SK-N-DZ (cell line): ENCODE measurements around the gene CDC42BPB.

ENCODE experiments used
- DNase-seq: peaks from one replicate; pipeline ENCODE4 v3.0.0-alpha.2; 2015; ENCODE audit warnings: low spot score

Gene CDC42BPB

DNA sequence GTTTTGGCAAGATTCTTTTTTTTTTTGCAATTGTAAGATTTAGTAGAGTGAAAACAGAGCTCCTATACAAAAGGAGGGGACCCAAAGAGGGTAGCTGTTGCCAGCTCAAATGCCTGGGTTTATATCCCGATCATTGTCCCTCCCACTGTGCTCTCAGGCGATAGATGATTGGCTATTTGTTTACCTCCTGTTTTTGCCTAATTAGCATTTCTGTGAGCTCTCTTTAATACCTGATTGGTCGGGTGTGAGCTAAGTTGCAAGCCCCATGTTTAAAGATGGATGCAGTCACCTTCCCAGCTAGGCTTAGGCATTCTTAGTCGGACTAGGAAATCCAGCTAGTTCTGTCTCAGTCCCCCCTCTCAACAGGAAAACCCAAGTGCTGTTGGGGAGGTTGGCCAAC, 39.0 kb upstream of the CDC42BPB start:
- DNase-seq: no peak

DNA sequence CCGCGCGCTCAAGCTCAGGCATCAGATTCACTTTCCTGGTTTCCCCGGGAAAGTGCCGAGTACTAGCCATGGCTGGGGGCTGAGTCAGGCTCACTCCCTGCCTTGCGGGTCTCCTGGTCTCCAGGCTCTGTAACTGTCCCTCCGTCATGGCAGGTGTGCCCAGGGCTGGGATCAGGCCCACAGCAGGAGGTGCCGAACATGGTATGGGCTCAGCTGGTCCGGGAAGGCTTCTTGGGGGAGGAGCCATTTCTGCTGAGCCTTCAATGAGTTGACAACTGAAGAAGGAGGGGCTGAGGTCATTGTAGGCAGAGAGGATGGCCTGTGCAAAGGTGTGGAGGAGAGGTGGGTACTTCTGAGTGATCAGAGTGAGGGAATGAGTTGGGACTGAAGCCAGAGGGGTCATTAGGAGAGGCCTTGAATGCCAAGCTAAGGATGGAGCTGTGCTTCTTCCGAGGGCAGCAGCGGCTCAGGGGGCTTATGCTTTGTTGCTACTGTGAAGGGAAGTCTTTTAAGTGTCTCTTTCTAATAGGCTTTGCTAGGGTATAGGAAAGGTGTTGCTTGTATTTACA, 37.9 kb upstream of the CDC42BPB start:
- no peak for DNase-seq

DNA sequence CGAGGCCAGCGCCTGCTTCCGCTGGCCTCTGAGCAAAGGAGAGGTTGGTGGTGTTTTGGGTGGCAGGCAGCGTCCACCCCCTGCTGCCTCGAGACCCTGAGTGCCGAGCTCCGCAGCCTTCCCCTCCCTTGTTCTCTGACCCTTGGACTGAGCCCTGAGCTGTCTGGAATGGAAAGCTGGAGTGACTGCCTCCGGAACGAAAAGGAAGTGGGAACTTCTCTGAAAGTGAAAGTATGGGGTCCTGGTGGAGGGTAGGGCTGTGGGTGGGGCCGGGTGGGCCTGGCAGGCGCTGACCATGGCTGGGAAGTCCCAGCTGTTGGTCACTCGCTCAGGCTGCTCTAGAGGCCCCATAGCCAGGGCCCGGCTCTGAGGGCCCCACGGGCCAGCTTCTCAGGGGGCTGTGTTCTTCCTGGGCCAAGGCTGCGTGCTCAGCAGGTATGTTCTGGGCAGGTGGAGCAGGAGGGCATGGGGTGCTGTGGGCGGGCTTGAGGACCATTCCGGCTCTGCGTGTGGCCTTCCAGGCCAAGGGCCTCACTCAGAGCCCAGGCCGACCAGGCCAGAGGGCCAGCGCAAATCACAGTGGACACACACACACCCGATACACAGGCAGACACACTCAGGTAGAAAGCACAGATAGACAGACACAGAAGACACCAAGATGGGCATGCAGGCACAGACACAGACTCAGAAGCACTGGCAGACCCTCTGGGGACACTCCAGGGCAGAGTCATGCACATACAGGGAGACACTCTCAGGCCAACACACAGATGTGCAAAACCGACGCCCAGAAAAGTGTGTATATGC, 37.3 kb upstream of the CDC42BPB start, which contains the start of gene EXOC3L4:
Gene EXOC3L4, plus strand, starts transcription at position 320 of the 804 bp plus-strand sequence. CDS start 5,495 bp downstream, outside the sequence.
- no peak for DNase-seq

DNA sequence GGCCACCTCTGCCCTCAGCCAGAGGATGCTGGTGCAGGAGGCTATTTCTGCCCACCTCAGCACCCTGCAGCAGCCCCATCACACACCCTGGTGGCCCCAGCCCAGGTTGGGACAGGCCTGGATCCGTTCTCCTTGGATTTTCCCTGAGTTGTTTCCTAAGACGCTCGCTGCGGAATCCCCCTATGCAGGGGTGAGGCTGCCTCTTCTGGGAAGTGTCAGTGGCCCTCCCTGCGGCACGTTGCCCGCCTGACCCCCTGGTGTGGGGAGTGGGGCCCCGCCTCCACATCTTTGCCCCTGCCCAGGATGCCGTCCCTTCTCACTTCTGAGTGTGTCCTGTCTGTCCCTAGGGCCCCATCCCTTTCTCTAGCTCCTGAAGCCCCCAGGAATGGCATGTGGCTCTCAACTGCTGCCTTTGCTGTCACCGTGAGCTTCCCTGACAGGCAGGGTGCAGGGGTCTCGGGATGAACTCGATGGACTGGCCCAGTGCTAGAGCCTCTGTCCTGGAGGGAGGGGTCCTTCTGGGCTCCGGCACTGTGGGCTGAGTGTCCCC, 36.6 kb upstream of the CDC42BPB start:
- no peak for DNase-seq

DNA sequence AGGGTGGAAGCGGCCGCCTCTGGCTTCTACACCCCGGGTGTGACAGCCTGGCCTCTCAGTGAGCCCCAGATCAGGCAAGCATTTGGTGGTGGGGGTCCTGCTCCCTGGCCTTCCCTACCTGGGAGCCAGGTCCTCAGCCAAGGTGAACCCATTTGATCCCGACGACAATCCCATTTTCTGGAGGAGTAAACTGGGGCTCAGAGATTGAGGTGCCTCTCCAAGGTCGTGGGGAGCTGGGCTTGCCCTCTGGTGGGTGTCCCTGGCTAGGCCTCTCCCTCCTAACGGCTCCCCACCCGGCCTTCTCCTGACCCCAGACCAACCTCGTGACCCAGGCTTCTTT, 34.5 kb upstream of the CDC42BPB start:
- no peak for DNase-seq

DNA sequence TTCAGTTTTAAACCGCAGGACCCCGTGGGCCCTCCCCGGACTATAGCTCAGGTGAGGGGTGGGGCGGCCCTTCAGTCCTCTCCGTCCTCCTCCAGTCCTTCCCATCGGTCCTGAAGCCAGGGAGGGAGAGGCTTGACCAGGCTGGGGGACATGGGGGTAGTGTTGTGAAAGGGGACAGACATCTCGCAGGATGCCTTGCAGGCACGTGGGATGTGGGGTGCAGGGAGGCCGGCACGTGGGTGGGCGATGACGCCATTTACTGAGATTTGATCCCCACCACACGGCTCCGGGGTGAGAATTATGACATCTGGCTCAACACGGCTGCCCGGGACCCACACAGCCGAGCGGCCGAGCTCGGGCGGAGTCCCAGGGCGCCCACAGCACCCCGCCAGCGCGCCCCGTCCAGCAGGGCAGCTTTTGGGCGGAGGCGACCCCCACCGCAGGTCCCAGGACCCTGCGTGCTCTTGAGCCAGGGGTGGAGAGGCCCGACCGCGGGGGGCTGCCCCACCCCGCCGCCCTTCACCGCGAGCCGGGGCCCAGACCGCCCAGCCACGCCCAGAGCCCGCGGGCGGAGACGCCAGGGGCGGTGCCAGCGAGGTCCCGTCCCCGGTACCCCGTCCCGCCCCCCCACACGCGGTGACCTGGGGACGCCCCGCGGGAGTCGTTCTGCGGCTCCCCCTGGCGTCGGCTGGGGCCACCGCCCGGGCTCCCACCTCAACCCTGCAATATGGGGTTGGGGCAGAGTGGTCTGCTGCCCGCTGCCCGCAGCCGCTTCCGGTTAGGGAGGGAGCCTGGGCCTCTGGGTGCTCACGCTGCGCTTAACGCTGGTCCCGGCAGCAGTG, 33.9 kb upstream of the CDC42BPB start:
- no peak for DNase-seq

DNA sequence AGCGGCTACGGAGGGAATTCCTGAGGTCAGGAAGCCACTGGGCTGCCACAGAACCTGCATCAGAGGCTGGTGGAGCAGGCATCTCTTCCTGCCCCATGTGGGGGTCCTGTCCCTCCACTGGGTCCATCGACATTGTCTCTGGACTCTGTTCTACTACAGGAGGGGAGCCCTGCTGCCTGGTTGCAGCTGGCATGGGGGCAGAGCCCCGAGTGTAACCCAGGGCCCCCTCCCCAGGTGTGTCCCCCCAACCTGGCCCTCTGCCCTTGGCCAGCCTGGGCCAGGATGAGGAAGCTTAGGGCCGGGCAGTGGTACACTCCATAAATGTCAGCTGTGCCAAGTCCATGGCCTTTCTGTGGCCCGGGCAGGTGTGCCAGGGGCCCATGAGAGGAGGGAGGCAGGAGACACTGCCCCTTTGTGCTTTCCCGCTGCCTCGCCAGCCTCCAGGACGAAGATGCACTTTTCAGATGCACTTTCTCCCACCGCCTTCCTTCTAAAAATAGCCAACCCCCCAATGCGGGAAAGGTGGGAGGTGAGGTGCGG, 33.2 kb upstream of the CDC42BPB start:
- DNase-seq: no peak

DNA sequence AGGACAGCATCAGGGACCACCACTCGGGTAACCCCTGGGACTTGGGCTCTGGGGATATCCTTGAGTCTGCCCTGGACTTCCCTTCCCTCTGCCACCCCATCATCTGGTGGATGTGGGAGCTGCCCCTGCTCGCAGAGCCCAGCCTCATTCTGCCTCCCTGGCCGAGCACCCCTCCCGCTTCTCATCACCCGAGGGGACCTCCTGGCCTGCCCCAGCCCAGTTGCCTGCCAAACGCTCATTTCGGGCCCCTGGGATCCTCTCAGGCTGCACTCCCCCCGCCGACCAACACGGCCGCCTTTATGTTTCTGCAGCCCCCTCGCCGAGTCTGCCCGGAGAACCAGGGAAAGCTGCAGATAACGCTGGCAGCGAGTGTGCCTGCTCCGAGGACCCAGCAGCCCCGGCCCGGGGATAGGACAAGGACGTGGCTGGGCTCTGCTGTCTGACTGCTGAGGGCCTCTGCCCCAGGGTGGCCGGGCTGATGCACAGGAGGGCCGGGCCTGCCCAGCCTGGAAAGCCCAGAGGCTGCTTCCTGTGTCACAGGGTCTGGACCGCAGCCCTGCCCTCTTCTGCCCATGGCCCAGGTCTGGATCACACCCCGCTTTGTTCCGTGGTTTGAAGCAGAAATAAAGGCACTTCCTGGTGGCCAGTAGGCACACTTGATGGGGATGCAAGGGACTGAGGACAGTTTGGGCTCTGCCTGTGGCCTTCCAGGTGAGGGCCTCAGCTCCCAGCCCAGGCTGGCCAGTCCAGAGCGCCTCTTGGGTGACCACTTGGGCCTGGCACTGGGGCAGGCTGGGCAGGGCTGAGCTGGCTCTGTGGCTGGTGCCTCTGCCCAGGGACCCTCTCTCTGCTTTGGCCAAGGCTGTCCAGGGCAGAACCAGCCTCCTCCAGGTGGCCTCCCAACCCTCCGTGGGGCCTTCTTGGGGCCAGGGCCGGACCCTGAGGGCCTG, 32.3 kb upstream of the CDC42BPB start:
- DNase-seq: no peak

DNA sequence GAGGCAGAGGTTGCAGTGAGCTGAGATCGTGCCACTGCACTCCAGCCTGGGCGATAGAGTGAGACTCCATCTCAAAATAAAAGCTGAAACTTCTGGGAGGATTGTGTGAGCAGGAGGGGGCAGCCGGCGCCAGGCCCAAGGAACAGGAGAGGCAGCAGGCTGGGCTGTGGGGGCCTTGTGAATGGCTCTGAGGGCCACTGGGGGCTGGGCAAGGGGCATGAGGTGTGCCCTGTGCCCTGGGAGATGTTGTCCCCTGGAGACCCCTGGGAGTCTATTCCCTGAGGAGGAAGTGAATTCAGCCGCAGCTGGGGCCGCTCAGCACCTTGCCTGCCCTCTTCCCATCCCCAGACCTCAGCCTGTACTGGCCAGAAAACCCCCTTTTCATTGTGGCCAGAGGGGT, 31.6 kb upstream of the CDC42BPB start:
- no peak for DNase-seq

DNA sequence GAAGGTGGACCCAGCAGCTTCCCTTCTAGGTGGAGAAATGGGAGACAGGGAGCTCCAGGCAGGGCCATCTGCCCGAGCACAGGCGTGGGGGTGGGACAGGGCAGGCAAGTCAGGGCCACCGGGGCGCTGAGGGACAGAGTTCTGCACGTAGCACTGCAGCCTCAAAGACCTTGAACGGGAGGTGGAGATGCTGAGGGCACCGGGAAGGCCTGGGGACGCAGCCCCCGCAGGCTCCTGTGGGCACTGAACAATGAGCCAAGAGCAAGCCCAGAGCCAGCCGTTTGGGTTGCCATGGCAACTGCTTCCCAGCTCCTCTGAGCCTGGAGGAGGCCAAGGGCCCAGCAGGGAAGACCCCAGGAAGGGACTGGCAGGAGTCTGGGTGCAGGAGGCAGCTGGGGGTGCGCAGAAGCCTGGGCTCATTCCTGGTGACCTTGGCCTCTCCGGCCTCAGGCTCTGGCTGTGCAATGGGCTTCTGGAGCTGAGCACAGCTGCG, 30.0 kb upstream of the CDC42BPB start:
- DNase-seq: no peak

DNA sequence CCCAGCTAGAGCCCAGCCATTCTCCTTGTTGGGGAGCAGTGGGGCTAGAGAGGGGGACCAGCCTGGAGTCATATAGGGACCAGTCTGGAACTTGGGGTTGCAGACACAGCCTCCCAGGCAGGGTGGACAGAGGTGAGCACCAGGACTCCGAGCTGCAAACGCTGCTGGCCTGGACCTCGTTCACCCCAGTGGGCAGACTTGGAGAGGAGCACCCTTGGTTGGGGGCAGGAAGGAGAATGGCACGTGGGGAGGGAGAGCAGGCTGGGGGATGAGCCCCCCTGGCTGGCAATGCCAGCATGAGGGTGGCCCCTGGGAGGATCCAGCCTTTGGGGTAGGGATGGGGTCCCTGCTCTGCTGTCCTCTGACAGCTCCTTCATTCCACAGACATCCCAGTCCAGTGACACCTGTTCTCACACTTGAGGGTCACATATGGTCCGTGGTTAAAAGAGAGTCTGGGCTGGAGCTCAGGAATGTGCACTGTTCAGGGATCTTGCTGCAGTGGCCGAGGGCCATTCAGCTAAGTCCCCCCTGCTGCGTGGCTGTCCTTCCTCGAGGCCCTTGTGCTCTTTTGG, 29.5 kb upstream of the CDC42BPB start:
- no peak for DNase-seq

DNA sequence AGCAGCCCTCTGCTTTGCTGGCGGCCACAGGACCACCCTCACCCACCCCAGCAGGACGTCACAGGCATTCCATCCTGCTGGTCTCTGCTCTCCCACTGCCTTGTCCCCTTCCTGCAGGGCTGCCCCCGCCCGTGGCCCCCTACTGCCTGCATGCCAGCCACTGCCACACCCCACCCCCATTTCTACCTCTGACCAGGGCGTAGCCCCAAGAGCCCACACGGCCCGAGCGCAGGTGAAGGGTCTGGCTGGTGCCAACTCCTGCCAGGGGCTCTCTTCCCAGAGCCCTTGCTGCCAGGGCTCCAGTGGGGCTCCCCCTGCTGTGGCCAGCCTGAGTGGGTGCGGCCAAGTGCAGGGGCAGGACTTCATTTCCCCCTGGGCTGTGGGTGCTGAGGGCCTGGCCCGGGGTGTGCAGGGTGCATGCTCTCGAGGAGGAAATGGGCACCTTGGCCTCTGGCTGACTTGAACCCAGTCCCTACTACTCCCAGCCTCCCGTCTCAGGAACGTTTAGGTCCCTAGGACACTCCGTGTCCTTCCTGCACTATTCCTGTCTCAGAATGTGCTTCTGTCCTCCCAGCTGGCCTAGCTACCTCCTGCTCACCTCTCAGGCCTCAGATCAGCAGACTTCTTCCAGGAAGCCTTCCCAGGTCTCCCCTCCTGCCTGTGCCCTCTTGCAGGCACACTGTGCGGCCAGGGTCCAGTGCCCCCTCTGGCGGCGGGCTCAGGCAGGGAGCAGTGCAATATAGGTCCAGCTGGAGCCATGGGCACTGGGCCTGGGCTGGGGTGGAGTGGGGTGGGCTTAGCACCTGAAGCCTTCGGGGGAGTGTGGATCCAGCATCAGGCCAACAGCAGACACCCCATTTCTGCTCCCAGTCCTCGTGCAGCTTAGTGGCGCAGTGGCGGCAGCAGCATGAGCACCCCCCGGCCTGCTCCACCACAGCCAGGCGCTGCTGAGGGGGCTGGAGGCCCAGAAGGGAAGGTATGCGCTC, 28.1 kb upstream of the CDC42BPB start:
- no peak for DNase-seq

DNA sequence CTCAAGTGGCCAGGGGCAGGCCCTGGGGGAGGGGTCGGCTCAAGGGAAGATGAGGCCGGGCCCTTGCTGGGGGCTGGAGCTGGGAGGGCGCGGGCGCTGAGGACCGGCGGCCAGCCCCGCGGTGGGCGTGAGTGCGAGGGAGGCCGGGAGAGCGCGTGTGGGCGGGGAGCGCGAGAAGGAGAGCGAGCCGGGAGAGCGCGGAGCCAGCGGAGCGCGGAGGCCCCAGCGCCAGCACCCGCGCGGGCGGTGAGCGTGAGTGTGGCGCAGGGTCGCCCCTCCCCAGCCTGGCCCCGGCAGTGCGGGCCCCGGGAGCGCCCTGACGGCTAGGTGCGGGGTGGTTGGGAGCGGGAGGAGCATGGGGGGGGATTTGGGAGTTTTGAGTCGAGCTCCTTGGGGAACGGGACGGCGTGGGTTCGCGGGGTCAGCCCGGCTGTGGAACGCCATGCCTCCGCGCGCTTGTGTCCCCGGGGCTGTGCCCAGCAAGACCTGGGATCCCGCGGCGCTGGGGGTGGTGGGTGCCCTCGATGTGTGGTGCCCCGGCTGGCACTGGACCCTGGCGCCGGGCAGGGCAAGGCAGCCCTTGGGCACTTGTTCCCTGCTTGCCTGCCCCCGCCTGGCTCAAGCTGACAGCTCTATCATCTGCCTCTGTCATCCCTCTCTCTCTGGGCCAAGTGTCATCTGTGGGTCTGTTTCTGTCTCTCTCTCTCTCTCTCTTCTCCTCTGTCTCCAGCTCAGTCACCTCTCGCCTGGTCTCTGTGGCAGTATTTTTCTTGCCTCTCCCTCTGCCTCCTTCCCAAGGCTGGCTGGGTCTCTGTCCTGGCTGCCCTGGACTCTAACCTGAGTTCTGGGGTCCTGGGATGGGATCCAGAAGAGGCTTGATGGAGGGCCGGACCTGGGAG, 26.9 kb upstream of the CDC42BPB start, which contains the start of gene LBHD2:
Gene LBHD2, plus strand, starts transcription at position 190 of the 899 bp plus-strand sequence. CDS start 1,803 bp downstream, outside the sequence.
- no peak for DNase-seq

DNA sequence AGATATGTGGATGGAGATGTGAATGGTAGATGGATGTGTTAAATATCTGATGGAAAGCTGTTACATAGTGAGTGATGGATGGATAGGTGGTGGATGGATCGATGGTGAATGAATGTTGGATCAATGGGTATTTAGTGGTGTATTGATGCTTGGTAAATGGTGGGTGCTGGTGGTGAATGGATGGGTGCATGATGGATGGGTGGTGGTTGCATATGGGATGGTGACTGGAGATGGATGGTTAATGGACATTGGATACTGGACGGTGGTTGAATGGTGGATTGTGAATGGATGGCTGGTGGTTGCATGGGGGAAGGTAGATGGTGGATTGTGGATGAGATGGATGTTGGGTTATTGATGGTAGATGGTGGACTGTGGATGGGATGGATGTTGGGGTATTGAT, 24.6 kb upstream of the CDC42BPB start:
- no peak for DNase-seq

DNA sequence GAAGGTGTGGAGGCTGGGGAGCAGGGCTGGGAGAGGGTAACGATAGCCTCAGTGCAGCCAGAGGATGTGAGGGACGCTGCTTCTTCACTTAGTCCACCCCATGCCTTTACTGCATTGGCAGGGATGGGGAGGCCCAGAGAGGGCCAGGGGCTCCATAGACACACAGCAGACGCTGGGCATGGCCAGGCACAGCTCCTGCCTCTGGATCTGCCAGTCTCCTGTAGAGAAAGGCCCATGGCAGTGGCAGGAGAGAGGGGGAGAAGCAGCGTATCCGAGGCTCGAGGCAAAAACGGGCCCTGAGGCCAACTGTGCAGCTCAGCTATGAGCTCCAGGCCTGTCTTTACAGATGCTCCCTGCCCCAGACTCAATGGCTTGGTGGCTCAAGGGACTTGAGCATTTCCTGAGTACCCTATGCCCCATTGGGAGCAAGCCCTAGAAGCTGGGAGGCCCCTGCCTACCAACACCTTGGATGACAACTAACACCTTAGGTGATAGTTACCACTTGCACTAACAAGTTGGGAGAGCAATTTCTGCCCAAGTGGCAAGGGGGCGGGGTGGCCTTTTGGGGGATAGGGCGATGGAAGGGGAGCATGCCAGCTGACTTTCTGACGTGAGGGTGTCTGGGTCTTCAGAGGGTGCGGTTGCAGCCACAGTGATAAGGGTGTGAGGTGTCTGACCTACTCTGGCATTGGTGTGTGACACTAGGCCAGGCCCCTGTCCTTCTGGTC, 21.7 kb upstream of the CDC42BPB start:
- DNase-seq: no peak

DNA sequence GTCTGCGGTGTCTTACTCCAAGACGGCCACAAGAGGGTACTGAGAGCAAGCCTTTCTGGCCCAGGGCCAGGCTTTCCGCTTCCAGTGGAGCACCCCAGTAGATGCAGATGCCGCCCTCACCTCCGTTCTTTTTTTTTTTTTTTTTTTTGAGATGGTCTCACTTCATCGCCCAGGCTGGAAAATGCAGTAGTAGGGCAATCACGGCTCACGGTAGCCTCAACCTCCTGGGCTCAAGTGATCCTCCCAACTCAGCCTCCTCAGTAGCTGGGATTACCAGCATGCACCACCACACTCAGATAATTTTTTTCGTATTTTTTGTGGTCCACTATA, 21.0 kb upstream of the CDC42BPB start:
- peak; percentile 65 for DNase-seq

DNA sequence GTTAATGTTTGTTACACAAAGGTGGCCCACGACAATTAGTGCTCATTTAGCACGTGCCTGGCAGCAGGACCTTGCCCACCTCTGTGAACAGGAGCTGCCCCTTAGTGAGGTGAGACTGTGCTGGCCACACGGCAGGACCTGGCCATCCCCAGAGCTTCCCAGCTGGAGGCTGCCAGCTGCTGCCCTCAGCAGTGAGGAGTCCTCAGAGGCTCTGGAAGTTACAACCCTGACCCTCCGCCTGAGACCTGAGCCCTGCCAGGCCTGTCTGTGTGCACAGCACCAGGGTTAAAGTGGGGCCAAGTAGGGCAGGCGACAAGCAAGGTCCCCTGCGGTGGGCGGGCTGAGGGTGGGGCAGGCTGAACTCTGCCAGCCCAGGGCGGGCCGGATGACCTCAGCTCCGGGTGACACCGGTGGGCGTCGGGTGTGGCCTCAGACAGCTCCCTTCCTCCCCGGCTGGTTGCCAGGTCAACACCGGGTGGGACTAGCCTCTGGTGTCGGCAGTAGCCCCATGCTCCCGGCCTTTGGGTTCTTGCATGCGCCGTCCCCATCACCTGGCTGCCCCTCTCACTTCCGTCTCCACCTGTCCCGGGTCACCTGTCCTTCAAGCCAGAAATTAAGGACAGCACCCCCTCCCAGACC, 17.5 kb upstream of the CDC42BPB start:
- no peak for DNase-seq
